NB4 (cell line): ENCODE data around the gene TGFBR3.

ENCODE experiments used
- CTCF ChIP-seq: IDR thresholded peaks from one replicate; pipeline ENCODE4 v1.5.1; 2012; ENCODE audit warnings: low read depth, low read length
- MAX ChIP-seq: IDR thresholded peaks from 2 replicates; pipeline ENCODE4 v1.6.1; 2011; ENCODE audit warnings: low read depth, low read length
- MYC ChIP-seq: IDR thresholded peaks from 2 replicates; pipeline ENCODE4 v1.6.1; 2011; ENCODE audit warnings: low read depth, low read length
- POLR2A ChIP-seq: IDR thresholded peaks from 2 replicates; pipeline ENCODE4 v1.6.1; 2011; ENCODE audit warnings: mild to moderate bottlenecking; ENCODE audit not compliant: insufficient read length; ENCODE audit errors: extremely low read depth

DNA sequence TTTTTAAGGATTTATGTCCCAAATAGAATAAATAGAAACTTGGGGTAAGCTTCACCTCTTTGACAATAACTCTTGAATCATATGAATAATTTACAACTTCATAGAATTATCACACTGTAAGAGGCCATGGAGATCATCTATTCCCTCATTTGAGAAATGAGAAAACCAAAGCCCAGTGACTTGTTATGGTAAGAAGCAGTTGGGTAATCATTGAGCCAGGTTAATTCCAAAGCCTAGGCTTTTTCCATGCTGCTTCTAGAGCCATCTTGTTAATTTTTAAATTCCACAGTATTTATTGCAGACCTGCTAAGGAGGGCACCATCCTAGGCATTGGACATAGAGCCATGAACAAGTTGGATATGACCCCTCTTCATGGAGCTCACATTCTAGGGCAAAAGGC, 224.8 kb downstream of the TGFBR3 start:
- no peak for TF ChIP-seq MYC
- no peak for TF ChIP-seq CTCF
- TF ChIP-seq POLR2A, result no peak
- no peak for TF ChIP-seq MAX
